ENCODE data around the gene KREMEN1.
"Not testable (repeated sequence)": the region's sequence is repeated elsewhere in the genome, so short reads cannot be mapped to it uniquely, and the experiment has no call there.

The KREMEN1 gene

DNA sequence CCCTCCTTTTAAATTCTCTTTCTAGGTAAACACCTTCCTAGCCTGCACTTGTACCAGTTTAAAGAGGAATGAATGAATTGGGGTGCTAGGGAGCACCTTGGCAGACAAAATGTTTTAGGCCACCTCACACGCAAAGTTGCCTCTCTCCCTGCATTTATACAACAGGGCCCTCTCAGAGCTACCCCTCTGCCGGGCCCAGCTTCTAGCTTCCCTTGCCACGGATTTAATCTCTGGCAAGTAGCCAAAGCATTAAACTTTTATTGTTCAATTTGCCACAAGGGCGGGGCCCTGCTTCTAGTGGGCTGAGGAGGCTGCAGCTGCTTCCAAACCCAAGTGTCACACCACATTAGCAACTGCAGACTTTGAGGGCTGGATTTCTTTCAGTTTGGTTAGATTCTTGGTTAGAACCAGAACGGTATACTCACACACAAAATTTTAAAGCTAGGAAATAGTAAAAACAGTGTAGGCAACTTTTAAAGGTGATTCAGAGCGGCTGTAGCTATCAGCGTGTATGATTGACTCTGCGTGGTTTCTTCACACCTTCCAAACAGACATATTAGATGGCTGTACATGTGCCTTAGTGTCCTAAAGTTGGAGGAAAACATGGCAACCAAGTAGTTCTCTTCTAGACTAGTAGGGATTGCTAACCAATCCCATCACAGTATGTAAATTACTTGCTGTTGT, 6.5 kb downstream of the KREMEN1 start:
- no peak for DNase-seq (ENCODE audit: low read depth)

DNA sequence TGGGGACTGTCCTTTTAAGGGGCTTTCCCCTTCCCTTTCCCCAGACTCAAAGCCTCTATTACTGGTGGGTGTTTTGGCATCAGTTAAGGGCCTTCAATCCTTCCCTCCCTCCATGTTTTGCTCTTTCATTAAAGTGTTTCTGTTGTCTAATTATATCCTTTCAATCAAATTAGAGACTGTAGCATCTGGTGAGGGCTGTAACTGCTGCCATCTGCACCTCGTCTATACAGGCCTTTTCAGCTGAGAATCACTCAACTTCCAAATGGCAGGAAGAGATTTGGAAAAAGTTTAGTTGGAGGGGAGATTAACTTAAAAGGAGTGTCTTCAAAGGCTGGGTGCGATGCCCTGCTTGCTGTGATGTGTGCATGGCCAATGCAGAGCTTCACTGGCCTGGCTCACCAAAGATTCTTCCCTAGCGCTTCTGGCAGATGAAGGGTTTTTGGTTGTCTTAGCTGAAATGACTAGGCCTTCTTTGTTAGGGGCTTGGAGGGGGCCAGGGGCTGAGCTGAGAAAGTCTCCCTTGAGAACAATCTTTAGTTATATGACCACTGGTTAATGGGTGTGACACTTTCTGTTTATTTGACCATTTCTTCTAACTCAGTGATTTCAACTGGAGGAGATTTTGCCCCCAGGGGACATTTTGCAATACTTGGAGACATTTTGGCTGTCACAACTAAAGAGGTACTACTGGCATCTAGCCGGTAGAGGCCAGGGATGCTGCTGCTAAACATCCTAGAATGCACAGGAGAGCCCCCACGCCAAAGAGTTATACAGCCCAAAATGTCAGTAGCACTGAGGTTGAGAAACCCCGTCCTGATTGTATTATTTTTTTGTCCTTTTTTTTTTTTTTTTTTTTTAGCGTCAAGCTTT, 7.5 kb downstream of the KREMEN1 start:
- DNase-seq (ENCODE audit: low read depth): no peak

DNA sequence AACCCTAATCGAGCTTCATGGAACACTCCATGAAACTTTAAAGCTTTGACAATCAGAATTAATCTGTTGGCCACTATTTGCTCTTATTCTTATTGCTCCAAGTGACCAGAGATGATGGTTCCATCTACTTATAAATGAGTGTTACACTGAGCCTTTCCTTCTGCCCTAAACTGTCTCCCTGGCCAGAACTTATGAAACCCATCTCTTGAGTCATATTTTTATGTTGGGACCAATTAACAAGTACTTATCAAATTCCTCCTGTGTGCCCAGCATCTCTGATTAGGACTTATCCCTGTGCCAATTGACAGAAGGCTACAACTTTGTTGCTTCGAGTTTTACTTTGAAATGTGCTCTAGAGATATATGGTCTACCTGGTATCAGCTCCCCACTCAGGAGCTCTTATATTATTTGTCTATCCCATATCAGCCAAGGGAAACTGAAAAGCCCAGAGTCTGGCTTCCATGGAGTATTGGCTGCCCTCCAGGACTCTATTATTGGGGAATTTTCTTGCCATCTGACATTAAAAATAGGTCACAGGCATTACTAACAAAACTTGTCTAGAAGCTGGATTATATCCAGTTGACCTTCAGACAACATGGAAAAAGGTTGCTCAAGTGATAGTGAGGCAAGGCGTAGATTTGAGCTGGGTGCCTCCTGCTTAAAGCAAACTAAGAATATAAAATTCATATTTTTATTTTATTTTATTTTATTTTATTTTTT, 8.8 kb downstream of the KREMEN1 start:
- DNase-seq (ENCODE audit: low read depth): no peak

DNA sequence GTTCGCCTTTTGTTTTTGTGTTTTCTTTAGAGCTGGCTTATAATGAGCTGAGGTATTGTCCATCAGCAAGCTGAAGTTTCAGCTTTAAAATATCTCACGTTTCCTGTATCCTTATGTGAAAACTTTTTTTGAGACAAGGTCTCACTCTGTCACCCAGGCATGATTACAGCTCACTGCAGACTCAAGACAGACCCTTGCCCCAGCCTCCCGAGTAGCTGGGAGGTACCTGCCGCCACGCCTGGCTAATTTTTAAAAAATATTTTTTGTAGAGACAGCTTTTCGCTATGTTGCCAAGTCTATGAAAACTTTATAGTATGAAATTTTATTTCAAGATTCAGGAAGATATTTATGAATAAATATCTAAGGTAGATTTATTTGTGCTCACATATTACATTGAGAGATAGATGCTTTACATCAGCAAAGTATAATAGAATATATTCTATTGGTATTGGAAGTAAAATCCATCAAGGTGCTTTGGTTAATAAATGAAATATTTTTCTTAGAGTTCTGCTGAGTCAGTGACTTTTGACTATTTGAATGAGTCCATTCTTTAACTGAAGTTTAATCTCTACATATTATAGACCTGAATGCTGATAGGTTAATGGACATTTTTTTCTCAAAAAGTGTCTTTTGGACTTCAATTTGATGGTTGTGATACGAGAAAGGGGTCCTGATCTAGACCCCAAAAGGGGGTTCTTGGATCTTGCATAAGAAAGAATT, 10.2 kb downstream of the KREMEN1 start:
- no peak for DNase-seq (ENCODE audit: low read depth)

DNA sequence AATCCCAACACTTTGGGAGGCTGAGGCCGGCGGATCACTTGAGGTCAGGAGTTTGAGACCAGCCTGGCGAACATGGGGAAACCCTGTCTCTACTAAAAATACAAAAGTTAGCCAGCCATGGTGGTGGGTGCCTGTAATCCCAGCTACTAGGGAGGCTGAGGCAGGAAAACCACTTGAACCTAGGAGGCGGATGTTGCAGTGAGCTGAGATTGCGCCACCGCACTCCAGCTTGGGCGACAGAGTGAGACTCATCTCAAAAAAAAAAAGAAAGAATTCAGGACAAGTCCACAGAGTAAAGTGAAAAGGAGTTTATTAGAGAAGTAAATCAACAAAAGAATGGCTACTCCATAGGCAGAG, 10.7 kb downstream of the KREMEN1 start:
- not testable (repeated sequence) for DNase-seq (ENCODE audit: low read depth)

DNA sequence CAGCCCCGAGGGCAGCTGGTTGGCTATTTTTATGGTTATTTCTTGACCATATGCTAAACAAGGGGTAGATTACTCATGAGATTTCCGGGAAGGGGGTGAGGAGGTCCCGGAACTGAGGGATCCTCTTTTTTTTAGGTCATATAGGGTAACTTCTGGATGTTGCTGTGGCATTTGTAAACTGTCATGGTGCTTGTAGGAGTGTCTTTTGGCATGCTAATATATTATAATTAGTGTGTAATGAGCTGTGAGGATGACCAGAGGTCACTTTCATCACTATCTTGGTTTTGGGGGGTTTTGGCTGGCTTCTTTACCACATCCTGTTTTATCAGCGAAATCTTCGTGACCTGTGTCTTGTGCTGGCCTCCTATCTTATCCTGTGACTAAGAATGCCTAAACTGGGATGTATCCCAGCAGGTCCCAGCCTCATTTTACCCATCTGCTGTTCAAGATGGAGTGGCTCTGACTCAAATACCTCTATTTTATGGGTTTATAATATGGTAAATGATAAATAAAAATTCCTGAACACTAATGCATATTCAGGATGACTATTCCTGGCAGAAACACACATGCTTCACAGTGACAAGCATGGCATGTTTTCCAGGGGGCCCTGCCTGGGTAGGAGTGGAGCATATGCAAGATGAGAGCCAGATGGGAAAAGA, 11.2 kb downstream of the KREMEN1 start:
- DNase-seq (ENCODE audit: low read depth): no peak

DNA sequence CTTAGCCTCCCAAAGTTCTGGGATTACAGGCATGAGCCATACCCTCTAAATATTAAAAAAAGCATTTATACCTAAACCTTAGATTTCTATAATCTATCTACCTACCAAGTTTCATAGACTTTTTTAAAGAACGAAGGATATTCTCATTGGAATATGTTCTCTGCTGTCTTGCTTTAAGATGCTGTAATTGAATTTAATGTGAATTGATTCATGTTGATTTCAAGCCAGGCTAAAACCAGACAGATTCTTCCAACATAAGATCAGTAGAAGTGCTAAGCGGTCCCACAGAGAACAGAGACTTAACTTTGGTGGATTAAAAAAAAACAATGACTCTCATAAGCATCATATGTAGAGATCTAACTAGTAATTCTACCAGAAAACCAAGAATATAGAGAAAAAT, 14.2 kb downstream of the KREMEN1 start:
- no peak for DNase-seq (ENCODE audit: low read depth)

DNA sequence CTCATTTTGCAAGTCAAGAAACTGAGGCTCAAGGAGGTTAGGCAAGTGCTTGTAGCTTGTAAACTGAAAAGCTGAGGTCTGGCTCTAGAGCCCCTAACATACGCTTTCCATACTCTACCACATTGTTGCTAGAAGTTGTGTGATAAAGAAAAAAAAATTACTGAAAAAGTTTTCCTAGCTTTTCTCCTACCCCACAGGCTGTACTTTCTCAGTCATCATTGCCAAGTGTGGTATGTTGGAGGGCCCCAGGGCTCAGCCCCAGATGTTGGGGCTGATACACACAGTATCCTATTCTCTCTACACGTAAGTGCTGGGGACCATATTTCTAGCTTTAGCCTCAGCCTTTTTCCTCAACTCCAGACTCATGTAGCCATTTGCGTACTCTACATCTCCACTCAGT, 16.0 kb downstream of the KREMEN1 start:
- no peak for DNase-seq (ENCODE audit: low read depth)

DNA sequence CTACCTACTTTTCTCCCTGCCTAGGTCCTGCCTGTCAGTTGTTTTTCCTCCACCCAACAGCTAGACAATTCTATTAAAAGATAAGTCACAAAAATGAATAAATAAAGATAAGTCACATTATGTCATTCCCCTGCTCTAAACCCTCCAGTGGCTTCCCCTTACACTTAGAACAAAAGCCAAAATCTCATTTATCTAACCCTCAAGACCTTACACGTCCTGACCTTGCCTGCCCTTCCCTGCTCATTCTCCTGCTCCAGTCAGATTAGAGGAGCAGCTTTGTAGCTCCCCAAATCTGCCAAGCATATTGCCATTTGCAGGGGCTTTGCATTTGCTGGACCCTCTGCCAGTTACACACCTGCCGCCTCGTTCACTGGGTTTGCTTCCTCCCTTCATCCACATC, 16.7 kb downstream of the KREMEN1 start:
- DNase-seq (ENCODE audit: low read depth): no peak

DNA sequence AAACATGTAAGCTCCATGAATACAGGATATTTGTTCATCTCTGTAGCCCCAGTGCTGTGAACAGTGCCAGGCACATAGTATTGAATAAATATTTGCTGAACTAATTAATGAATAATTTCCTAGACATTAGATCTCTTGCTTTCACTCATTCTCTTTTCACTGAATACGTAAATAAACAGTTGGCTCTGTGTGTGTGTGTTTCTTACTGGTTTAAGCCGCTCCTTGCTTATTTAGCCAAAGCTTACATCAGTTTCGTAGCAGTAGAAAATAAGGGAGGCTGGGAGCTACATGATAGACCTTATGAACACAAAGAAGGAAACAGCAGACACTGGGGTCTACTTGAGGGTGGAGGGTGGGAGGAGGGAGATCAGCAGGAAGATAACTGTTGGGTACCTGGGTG, 17.2 kb downstream of the KREMEN1 start:
- no peak for DNase-seq (ENCODE audit: low read depth)

DNA sequence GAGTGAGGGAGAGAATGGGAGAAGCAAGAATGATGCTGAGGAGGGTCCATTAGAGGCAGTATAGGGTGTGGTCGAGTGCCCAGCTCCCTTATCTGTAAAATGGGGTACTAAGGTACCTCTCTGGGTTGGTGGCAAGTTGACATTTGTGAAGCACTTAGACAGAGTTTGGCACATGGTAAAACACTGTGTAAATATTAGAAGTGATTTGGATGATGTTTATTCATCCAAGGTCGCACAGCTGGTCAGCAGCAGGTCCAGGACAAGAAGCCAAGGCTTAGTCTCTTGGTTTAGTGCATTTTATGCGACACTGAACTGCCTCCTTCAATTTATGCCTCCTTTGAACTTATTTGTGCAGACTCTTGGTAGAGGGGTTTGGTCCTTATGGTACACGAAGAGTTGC, 19.4 kb downstream of the KREMEN1 start:
- no peak for DNase-seq (ENCODE audit: low read depth)

DNA sequence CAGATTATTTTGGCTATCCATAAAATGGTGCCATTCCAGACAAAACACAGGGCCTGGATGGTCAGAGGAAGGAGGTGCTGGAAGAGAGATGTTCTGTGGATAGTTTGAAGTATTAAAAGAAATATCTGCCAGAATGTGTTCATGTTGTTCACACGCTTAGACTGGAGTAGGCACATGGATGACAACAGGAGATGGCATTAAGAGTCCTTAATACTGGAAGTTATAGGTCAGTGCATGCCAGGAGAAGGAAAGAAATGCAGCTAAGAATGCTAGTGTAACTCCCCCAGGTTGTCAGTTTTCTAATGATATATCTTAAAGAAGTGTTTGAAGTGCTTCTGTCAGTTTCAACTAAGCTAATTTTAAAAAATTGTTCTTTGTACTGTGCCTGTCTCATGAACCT, 20.2 kb downstream of the KREMEN1 start:
- DNase-seq (ENCODE audit: low read depth): no peak

DNA sequence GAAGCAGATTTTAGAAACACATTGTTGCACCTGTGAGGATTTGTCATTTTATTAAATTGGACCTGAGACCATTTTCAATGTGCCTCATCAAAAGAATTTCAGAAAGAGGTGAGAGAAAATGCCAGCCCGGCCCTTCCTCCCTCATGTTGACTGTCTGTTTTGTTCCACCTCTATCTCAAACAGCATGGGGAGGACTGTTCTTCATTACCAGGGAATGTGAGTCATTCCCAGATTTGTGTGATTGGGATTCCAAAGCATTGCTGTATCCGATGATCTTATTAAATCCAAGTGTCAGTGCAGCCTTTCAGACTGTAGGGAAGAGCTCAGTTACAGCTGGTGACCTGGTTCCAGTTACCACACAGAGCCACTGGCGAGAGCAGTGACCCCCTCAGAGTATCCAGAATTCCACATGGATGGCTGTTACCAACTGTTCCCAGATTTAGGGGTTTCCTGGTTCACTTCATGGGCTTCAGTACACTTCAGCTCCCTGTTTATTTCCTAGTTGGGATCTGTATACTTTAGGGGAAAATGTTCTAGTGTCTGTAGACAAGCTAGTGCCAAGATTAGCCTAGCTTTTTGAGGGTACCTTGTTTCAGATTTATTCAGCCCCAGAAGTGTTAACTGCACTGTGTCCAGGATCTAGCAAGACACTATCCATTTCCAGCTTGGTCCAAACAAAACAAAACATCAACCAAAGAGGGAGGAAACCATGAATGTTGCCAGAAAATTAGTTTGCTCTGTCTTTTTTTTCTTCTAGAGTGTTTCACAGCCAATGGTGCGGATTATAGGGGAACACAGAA, 20.9 kb downstream of the KREMEN1 start:
- DNase-seq (ENCODE audit: low read depth): no peak

DNA sequence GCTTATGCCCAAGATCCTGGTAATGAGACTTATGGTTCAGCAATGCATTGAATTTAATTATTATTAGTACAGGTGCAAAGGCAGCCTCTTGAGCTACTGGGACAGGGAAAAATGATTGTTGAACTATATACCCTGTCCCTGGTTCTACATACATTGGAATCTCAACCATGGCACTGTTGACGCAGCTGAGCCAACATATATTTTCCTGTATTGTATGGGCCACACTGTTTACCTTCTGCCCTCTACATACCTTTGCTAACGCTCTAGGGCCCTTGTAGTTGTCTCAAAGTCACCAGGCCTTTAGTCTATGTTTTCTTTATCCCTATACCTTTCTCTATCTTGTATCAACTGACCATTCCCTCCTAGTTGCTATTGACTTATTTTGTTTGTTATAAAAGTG, 22.6 kb downstream of the KREMEN1 start:
- no peak for DNase-seq (ENCODE audit: low read depth)

DNA sequence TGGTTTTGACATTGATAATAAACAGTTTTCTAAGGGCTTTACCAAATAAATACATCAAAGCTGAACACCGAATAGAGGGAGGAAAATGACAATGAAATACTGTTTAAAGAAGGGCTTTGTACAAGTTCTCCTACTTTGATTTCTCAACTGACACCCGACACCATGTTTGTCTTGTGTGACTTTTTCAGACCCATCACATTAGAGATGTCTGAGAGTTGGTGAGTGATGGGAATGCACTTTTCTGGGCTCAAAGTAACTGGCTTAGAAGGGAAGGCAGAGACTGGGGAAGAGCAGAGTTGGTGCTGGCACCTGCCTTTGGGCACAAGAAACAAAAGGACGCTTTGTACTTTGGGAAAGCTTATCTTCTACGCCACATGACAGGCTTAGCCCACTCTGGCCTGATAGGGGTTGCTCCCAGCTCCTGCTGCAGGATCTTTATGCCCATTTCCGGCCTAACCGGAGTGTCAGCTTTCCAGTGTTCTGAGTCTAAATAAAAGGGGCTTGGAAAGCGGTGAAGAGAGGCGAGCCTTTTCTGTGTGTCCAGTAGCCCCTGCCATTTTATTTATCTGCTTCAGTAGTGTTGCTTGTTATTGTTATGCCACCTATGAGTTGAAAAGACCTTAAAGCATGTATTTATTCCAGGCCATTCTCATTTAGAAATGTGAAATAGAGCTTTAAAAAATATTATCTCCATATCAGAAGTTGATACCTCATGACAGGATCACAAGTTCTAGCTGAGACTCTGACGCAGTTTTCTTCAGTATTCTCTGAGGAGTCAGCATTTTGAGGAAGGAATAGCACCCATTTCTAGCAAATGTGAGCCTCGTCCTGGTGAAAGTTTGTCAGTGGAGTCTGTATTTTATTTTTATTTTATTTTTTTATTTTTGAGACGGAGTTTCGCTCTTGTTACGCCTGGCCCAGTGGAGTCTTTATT, 24.2 kb downstream of the KREMEN1 start:
- DNase-seq (ENCODE audit: low read depth): no peak

DNA sequence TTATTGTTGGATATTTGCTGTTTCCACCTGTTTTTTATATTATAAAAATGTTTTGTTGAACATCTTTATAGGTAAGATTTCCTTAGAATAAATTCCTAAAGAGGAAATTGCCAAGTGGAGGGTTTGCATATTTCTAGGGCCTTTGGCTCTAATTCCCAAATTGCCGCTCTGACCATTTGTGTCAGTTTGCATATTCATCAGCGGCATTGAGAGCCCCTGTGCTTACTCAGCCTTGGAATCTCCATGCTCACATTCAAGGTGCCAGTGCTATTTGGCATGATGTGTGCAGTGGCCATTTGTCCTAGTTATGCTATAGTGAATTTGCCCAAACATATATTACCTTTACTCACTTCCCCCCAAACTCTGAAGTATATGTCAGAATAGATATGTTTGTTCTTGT, 25.5 kb downstream of the KREMEN1 start:
- no peak for DNase-seq (ENCODE audit: low read depth)

DNA sequence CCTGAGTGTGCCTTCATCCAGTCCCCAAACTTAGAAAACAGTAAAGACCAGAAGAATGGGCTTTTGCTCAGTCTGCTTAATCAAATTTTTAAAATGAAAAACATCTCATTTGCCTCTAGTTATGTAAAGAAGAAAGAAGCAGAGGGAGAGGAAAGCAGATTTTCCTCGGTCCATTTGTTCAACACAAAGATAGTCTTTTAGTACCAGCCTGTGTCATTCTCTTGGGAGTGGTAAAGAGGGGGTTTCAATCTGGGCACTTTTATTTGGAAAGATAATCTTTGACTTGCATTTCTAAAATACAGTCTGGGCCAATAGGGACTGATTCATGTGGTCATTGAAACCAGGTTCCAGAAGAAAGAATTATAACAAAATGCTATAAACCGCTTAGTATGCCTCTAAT, 29.5 kb downstream of the KREMEN1 start:
- no peak for DNase-seq (ENCODE audit: low read depth)

DNA sequence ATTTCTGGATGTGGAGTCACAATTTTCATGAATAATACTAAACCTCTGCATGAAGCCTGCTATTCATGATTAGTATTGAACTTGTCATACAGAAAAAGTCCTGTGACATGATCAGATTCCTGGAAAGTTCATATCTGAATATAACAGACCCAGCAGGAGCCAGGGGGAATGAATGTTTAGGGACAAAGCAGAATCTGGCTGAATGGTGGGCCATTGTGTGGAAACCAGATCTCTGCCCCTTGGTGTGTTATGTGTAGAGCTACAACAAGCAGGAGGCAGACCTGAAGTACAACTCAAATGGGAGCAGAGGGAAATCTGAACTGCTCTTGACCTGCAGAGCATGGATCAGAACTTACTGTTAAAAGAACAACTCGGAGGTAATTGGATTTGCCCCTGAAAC, 30.3 kb downstream of the KREMEN1 start:
- no peak for DNase-seq (ENCODE audit: low read depth)

DNA sequence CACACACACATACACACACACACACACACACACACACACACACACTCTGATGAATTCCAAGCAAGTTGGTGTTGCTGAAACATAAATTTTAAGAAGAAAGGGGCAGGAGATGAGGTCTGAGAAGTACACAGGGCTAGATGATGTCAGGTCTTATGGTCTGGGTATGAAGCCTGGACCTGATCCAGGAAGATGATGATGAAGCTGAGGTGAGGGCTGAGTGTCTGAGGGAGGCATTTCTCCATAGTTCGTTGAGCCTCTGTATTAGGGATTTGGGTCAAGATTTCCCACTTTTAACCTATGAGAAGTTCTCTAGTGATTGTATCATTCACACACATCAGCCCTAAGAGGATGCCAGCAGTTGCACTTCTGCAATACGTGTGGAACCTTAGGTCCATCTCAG, 32.6 kb downstream of the KREMEN1 start:
- DNase-seq (ENCODE audit: low read depth): no peak

DNA sequence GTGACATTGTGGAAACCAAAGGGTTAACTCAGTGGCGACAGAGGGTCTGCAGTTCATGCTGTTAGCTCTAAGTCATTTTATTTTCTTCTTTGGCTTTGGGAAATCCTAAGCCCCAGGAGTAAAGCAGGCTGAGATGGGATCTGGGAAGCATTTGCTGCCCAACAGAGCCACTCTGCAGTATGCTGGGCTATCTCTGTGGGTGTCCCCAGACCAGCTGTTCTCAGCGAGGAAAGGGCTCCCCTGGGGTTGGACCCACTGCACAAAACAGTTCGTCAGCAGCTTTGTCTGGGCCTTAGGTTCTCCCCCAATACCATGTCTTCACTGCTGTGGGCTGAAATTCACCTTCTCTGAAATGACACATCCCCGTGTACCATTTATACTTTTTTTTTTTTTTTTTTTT, 34.0 kb downstream of the KREMEN1 start:
- DNase-seq (ENCODE audit: low read depth): no peak
